HCT116 (cell line): ENCODE results near the gene KCNJ1. TPM values are rescaled to one million over a fixed set of nuclear protein-coding genes. Genes with fewer than 3 reads are reported as not detected.

Experiments
- ATAC-seq: fragments of 200-7000 bp; cut with Tn5 transposase; 2 replicates; pipeline ENCODE4 v1.9.1; 2020; ENCODE audit warnings: mild to moderate bottlenecking, moderate library complexity
- BruUV-seq: library from RNA; stranded (reverse); fragments of 400-500 nt; replicated peaks from 2 replicates; lab custom pipeline; 2021; lab: Mats Ljungman, UMichigan
- CTCF ChIA-PET: fragments of 300-600 bp; sonication (Branson Sonifier 250); formaldehyde crosslinking; loops from one replicate; lab custom pipeline; 2021; ENCODE audit warnings: antibody characterized with exemption; lab: Charles Lee
- POLR2A ChIA-PET: fragments of 300-600, 350-600 bp; sonication (Branson Sonifier 250); formaldehyde crosslinking; loops from one replicate; lab custom pipeline; 2021; ENCODE audit warnings: antibody characterized with exemption; lab: Charles Lee
- RAD21 ChIA-PET, 2 experiments: fragments of 300-600 bp; sonication (Branson Sonifier 250); formaldehyde crosslinking; loops; one replicate each; lab custom pipeline; 2023; ENCODE audit warnings: low total read pairs in 2 of 2; ENCODE audit not compliant: uncharacterized antibody in 2 of 2, unreplicated experiment in 2 of 2, low non-redundant PET in 1 of 2; lab: Charles Lee
- DNase-seq: peaks from one replicate; pipeline ENCODE4 v3.0.0-alpha.2; 2010; ENCODE audit warnings: low read depth, low spot score
- H2AFZ ChIP-seq: fragments of 200-600 bp; shearing (Covaris generic), sonication (generic); 2 replicates; pipeline ENCODE4 v1.6.1; 2017; ENCODE audit warnings: low read depth, mixed run types, mixed read lengths, antibody characterized with exemption, low read length; ENCODE audit not compliant: poor library complexity, severe bottlenecking
- H3K27ac ChIP-seq: 2 replicates; pipeline ENCODE4 v1.5.1; 2012; ENCODE audit warnings: low read depth, low read length
- H3K27me3 ChIP-seq: fragments of 200-600 bp; sonication (generic); 2 replicates; pipeline ENCODE4 v1.6.1; 2016; ENCODE audit warnings: mixed run types, low read length, mixed read lengths; ENCODE audit not compliant: insufficient read depth
- H3K36me3 ChIP-seq, 2 experiments: fragments of 200-500 bp in 1 of 2; fragments of 200-600 bp in 1 of 2; sonication (Bioruptor generic) in 1 of 2; sonication (generic) in 1 of 2; 2 replicates each; pipeline versions ENCODE4 v1.5.1 to v1.6.1; 2014 to 2016; ENCODE audit warnings: low read length in 2 of 2, inconsistent platforms in 1 of 2, mixed read lengths in 1 of 2, mixed run types in 1 of 2; ENCODE audit not compliant: insufficient read depth in 2 of 2, control insufficient read depth in 1 of 2
- H3K4me1 ChIP-seq, 2 experiments: fragments of 200-600 bp in 1 of 2; sonication (generic) in 1 of 2; 2 replicates each; pipeline versions ENCODE4 v1.5.1 to v1.6.1; 2012 to 2017; ENCODE audit warnings: low read length in 2 of 2, inconsistent platforms in 1 of 2, mild to moderate bottlenecking in 1 of 2, mixed read lengths in 1 of 2, mixed run types in 1 of 2, moderate library complexity in 1 of 2; ENCODE audit not compliant: insufficient read depth in 2 of 2, control insufficient read depth in 1 of 2
- H3K4me2 ChIP-seq: fragments of 200-600 bp; sonication (generic); 2 replicates; pipeline ENCODE4 v1.6.1; 2017; ENCODE audit warnings: mixed run types, low read length, mixed read lengths
- H3K4me3 ChIP-seq, 2 experiments: fragments of 200-600 bp in 1 of 2; sonication (generic) in 1 of 2; replicated peaks in 1 of 2; 2 replicates each; pipeline ENCODE4 v1.5.1; 2011 to 2016; ENCODE audit warnings: low read length in 2 of 2, control low read depth in 1 of 2, low read depth in 1 of 2, mild to moderate bottlenecking in 1 of 2, mixed read lengths in 1 of 2, mixed run types in 1 of 2
- H3K79me2 ChIP-seq: fragments of 200-600 bp; sonication (generic); 2 replicates; pipeline ENCODE4 v1.6.1; 2017; ENCODE audit warnings: mild to moderate bottlenecking, mixed run types, low read length, moderate library complexity, mixed read lengths; ENCODE audit not compliant: insufficient read depth
- H3K9ac ChIP-seq: fragments of 200-600 bp; sonication (generic); 2 replicates; pipeline ENCODE4 v1.6.1; 2016; ENCODE audit warnings: low read length, mixed read lengths
- H3K9me2 ChIP-seq: fragments of 200-600 bp; sonication (generic), shearing (Covaris generic); 2 replicates; pipeline ENCODE4 v1.6.1; 2017; ENCODE audit warnings: mixed run types, mild to moderate bottlenecking, moderate library complexity; ENCODE audit not compliant: insufficient read depth
- H3K9me3 ChIP-seq, 2 experiments: fragments of 200-500 bp in 1 of 2; fragments of 200-600 bp in 1 of 2; sonication (Bioruptor generic) in 1 of 2; sonication (generic) in 1 of 2; 2 replicates each; pipeline ENCODE4 v1.6.1; 2014 to 2017; ENCODE audit warnings: low read length in 2 of 2, mixed read lengths in 2 of 2, inconsistent platforms in 1 of 2, low read depth in 1 of 2, mild to moderate bottlenecking in 1 of 2, mixed run types in 1 of 2, moderate library complexity in 1 of 2; ENCODE audit not compliant: control insufficient read depth in 1 of 2, insufficient read depth in 1 of 2
- H4K20me1 ChIP-seq: fragments of 200-600 bp; sonication (generic), shearing (Covaris generic); 2 replicates; pipeline ENCODE4 v1.6.1; 2017; ENCODE audit warnings: mixed run types, mild to moderate bottlenecking, moderate library complexity; ENCODE audit not compliant: insufficient read depth
- ATF3 ChIP-seq: IDR thresholded peaks from 2 replicates; pipeline ENCODE4 v1.6.1; 2012
- CBX3 ChIP-seq: IDR thresholded peaks from 2 replicates; pipeline ENCODE4 v1.6.1; 2012; ENCODE audit warnings: low read depth
- CTCF ChIP-seq, 3 experiments: fragments of 200-600 bp in 1 of 3; sonication (generic) in 1 of 3; IDR thresholded peaks in 2 of 3; conservative IDR thresholded peaks in 1 of 3; 2 replicates each; pipeline ENCODE4 v1.5.1; 2012 to 2017; ENCODE audit warnings: low read depth in 2 of 3, low read length in 2 of 3, antibody characterized with exemption in 1 of 3, borderline replicate concordance in 1 of 3, control low read depth in 1 of 3, mild to moderate bottlenecking in 1 of 3, mixed read lengths in 1 of 3, mixed run types in 1 of 3, moderate library complexity in 1 of 3; ENCODE audit not compliant: insufficient read depth in 1 of 3
- ELF1 ChIP-seq: IDR thresholded peaks from 2 replicates; pipeline ENCODE4 v1.6.1; 2012; ENCODE audit warnings: low read depth, borderline replicate concordance
- EZH2 ChIP-seq: fragments of 200-600 bp; sonication (generic); IDR thresholded peaks from 2 replicates; pipeline ENCODE4 v1.6.1; 2017; ENCODE audit warnings: antibody characterized with exemption, mixed run types
- EZH2phosphoT487 ChIP-seq: fragments of 200-600 bp; IDR thresholded peaks from 2 replicates; pipeline ENCODE4 v1.6.1; 2018; ENCODE audit warnings: antibody characterized with exemption, borderline replicate concordance
- MAX ChIP-seq: IDR thresholded peaks from 2 replicates; pipeline ENCODE4 v1.6.1; 2012
- POLR2A ChIP-seq: IDR thresholded peaks from 2 replicates; pipeline ENCODE4 v1.7.0; 2011; ENCODE audit warnings: borderline replicate concordance; ENCODE audit not compliant: insufficient read depth, insufficient read length; ENCODE audit errors: extremely low read depth
- POLR2AphosphoS5 ChIP-seq: IDR thresholded peaks from 2 replicates; pipeline ENCODE4 v1.6.1; 2011; ENCODE audit warnings: mild to moderate bottlenecking, low read depth, low read length, moderate library complexity
- TCF7L2 ChIP-seq: IDR thresholded peaks from 2 replicates; pipeline ENCODE4 v1.7.0; 2011; ENCODE audit warnings: borderline replicate concordance, inconsistent platforms; ENCODE audit not compliant: insufficient read depth, insufficient read length; ENCODE audit errors: extremely low read depth
- YY1 ChIP-seq: IDR thresholded peaks from 2 replicates; pipeline ENCODE4 v1.6.1; 2011; ENCODE audit warnings: low read length, low read depth, moderate library complexity, mild to moderate bottlenecking; ENCODE audit not compliant: insufficient replicate concordance; ENCODE audit errors: extremely low read depth
- ZBTB33 ChIP-seq: IDR thresholded peaks from 2 replicates; pipeline ENCODE4 v1.6.1; 2011; ENCODE audit warnings: mild to moderate bottlenecking, low read length, moderate library complexity; ENCODE audit not compliant: insufficient replicate concordance; ENCODE audit errors: extremely low read depth
- ZNF274 ChIP-seq: fragments of 200-500 bp; sonication (Bioruptor generic); IDR thresholded peaks from 2 replicates; pipeline ENCODE4 v1.6.1; 2014; ENCODE audit warnings: mild to moderate bottlenecking, low read depth, low read length, inconsistent platforms
- intact Hi-C: fragments of 100-400 bp; cut with micrococcal nuclease; formaldehyde crosslinking; loops from 2 replicates; pipeline ENCODE4 v1.10.0; 2022
- total RNA-seq: library from RNA; stranded (reverse); gene quantifications from one replicate; pipeline ENCODE4 v1.2.1, GENCODE V29; 2021; ENCODE audit not compliant: unreplicated experiment

Gene KCNJ1
- total RNA-seq, 1 experiment from 2014 or later, result 0.15 TPM

- no peak for TF ChIP-seq ATF3
- TF ChIP-seq CBX3, result no peak
- TF ChIP-seq POLR2A, result no peak
- TF ChIP-seq ELF1, result no peak
- no peak for TF ChIP-seq POLR2AphosphoS5
- TF ChIP-seq MAX, result no peak
- TF ChIP-seq ZNF274, result no peak
- TF ChIP-seq ZBTB33, result no peak
Measured at GRCh38 chr11:128853559-128853958, 13.5 kb downstream of the KCNJ1 start (continued).

GRCh38 chr11:128852327-128853023 lies 14.6 kb downstream of the KCNJ1 start:
- RAD21 ChIA-PET, result no interaction called here
- DNase-seq (no peak), ATAC-seq (no peak)
- Histone ChIP-seq H3K4me3 (no peak overlapping the region), H3K4me2 (no peak overlapping the region), H2AFZ (no peak overlapping the region), H4K20me1 (no peaks in the 10 kb centered on the region), H3K9ac (no peak overlapping the region), H3K36me3 (no peaks in the 10 kb centered on the region), H3K27me3 (peaks cover 2% of the 10 kb centered on the region; the same call in 1 of the 2 replicates), H3K79me2 (no peaks in the 10 kb centered on the region), H3K9me2 (no peaks in the 10 kb centered on the region), H3K9me3 (no peaks in the 10 kb centered on the region), H3K4me1 (no peaks in the 10 kb centered on the region), H3K27ac (no peak overlapping the region)
- intact Hi-C loops, result no loop called here
- CTCF ChIA-PET, result no interaction called here
- POLR2A ChIA-PET, result no interaction called here
- TF ChIP-seq ZNF274 (no peak), EZH2phosphoT487 (no peak), TCF7L2 (no peak), CBX3 (no peak), CTCF (IDR thresholded peaks at IDR 0.05 in 2 of 3, conservative IDR thresholded peaks at IDR 0.05 in 1 of 3; ENCODE audit: borderline replicate concordance in 1 of 3, insufficient read depth in 1 of 3, low read depth in 2 of 3, low read length in 2 of 3) (no peak), POLR2AphosphoS5 (no peak), ATF3 (no peak), YY1 (no peak), MAX (no peak), ZBTB33 (no peak), EZH2 (no peak)
- BruUV-seq, result no TSS peak
